Measurements from ENCODE around the gene AHCYL1. TPM values are rescaled to one million over a fixed set of nuclear protein-coding genes. Genes with fewer than 3 reads are reported as not detected.

AHCYL1 gene
- total and polyA plus RNA-seq, 2 of the 8 experiments (the other 6 are each of a cell fraction or from before 2014, with no cell fraction given) = 64.5 to 95.9 TPM

DNA sequence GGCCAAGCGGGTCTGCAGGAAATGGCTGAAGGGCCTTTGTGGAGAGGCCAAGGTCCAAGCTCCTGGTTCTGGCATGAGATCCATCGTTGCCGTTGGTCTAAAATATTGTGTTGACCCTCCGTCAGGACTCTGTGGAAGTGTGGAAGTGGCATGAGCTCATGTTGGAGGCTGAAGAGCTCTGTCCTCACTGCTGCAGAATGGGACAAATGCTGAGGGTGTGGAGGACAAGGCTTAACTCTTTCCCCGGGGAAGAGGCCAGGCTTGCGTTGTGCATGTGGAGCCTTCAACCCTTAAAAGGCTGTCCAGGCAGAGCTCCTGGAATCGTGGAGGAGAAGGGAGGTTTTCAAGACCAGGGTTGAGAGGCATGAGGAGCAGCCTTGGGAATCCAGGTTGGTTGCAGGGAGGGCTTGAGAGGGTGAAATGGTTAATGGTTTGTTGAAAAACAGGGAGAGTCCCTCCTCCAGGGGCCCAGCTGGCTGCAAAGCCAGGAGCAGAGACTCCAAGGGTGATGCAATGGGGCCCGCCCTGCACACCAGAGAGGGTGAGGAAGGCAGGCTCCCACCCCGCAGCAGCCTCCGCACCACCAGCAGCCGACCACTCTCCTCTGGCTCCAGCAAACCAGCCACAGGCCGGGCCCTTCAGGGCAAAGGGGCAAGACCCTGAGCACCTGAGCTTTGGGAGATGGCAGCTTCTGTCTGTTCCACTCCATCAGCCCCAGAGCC is 6.7 kb upstream of the AHCYL1 start:
- Histone ChIP-seq H3K23me2 (ENCODE audit: low read depth, low read length) (no peaks in the 10 kb centered on the region), H3K14ac (ENCODE audit: insufficient read length) (no peak overlapping the region), H2BK120ac (replicated peaks; ENCODE audit: low read depth, low read length) (no peak overlapping the region), H3K79me1 (ENCODE audit: low read depth, low read length) (no peaks in the 10 kb centered on the region), H3K36me3 (ENCODE audit: control insufficient read depth in 2 of 4, insufficient read depth in 4 of 4, low read length in 3 of 4) (no peaks in the 10 kb centered on the region), H3K23ac (ENCODE audit: insufficient read length) (no peak overlapping the region), H3K27me3 (replicated peaks in 1 of 4; ENCODE audit: control insufficient read depth in 3 of 4, extremely low read depth in 1 of 4, insufficient read depth in 3 of 4, low read length in 3 of 4) (no peaks in the 10 kb centered on the region), H3K4me3 (ENCODE audit: extremely low read depth in 1 of 4, insufficient read depth in 2 of 4, low read depth in 3 of 4, low read length in 4 of 4) (no peak overlapping the region), H3K4ac (replicated peaks; ENCODE audit: insufficient read length, low read depth, low read length) (no peak overlapping the region), H3K9me3 (ENCODE audit: insufficient read depth in 2 of 2, low read depth in 1 of 2, low read length in 1 of 2) (no peaks in the 10 kb centered on the region), H4K8ac (ENCODE audit: extremely low read depth, insufficient read depth, low read length) (no peak overlapping the region), H3K4me2 (ENCODE audit: insufficient read depth in 1 of 2, low read depth in 2 of 2, low read length in 2 of 2) (no peak overlapping the region), H3K27ac (ENCODE audit: low read depth, low read length) (no peak overlapping the region), H2BK12ac (ENCODE audit: low read depth, low read length) (no peak overlapping the region), H2BK15ac (ENCODE audit: low read length) (no peak overlapping the region), H3K9ac (replicated peaks in 1 of 4; ENCODE audit: extremely low read depth in 1 of 4, low read depth in 3 of 4, low read length in 3 of 4) (no peak overlapping the region), H3K18ac (ENCODE audit: extremely low read depth, low read length) (no peak overlapping the region), H2AFZ (ENCODE audit: low read length) (no peak overlapping the region), H3K4me1 (replicated peaks in 1 of 4; ENCODE audit: control insufficient read depth in 3 of 4, insufficient read depth in 4 of 4, low read length in 3 of 4) (no peaks in the 10 kb centered on the region), H4K91ac (replicated peaks; ENCODE audit: insufficient read length, low read length) (no peak overlapping the region), H2AK5ac (ENCODE audit: low read depth, low read length) (no peak overlapping the region), H4K20me1 (replicated peaks in 1 of 2; ENCODE audit: control insufficient read depth in 1 of 2, insufficient read depth in 2 of 2, low read length in 2 of 2) (no peaks in the 10 kb centered on the region), H3K56ac (replicated peaks; ENCODE audit: insufficient read length, low read depth, low read length) (no peak overlapping the region), H2BK20ac (ENCODE audit: low read length) (no peak overlapping the region), H2BK5ac (ENCODE audit: low read depth, low read length) (no peak overlapping the region), H3K79me2 (ENCODE audit: control insufficient read depth in 1 of 2, insufficient read depth in 2 of 2, low read length in 2 of 2) (no peaks in the 10 kb centered on the region), H4K5ac (ENCODE audit: insufficient read length, low read depth, low read length) (no peak overlapping the region)
- POLR2A ChIA-PET (ENCODE audit: partially characterized antibody) = interaction anchor here (0.8 kb wide), 1 partner anchor 55 kb away, joined by 3 read pairs; no protein-coding TSS in a partner anchor
- DNase-seq (ENCODE audit: low read depth in 1 of 2, low spot score in 2 of 2) (no peak), FAIRE-seq (no peak)
- 93% methylated on average over 12 of the region's 12 CpGs; no CpG with 5 or more reads in 1 of the 2 experiments for WGBS, 2 experiments (ENCODE audit: extremely low coverage in 1 of 2, insufficient coverage in 1 of 2, insufficient read length in 1 of 2, insufficient replicate concordance in 2 of 2, low coverage in 1 of 2, low lambda C conversion rate in 2 of 2, missing lambda C conversion rate in 1 of 2)
- CTCF ChIA-PET (ENCODE audit: partially characterized antibody) = interaction anchor here (0.8 to 18.1 kb wide), 5 partner anchors 18 to 196 kb away, joined by 3 to 700 read pairs (median 7); no protein-coding TSS in a partner anchor
- no peak for TF ChIP-seq JUN (IDR thresholded peaks at IDR 0.05; ENCODE audit: low read depth, low read length)
- TF ChIP-seq BACH1 (IDR thresholded peaks at IDR 0.05; ENCODE audit: low read length) = no peak
- no peak for TF ChIP-seq RXRA (IDR thresholded peaks at IDR 0.05; ENCODE audit: insufficient read depth, low read depth, low read length)
- TF ChIP-seq TAF7 (optimal IDR thresholded peaks at IDR 0.05; ENCODE audit: borderline replicate concordance, low read depth, low read length) = no peak
- no peak for TF ChIP-seq SIN3A (conservative IDR thresholded peaks at IDR 0.05 in 1 of 2, IDR thresholded peaks at IDR 0.05 in 1 of 2; ENCODE audit: low read depth in 1 of 2, low read length in 2 of 2)
- TF ChIP-seq CEBPB (IDR thresholded peaks at IDR 0.05; ENCODE audit: low read depth, low read length) = no peak
- no peak for TF ChIP-seq ASH2L (IDR thresholded peaks at IDR 0.05; ENCODE audit: low read length)
- no peak for TF ChIP-seq CBX5 (IDR thresholded peaks at IDR 0.05; ENCODE audit: low read depth, low read length)
- TF ChIP-seq, protein P1, sequence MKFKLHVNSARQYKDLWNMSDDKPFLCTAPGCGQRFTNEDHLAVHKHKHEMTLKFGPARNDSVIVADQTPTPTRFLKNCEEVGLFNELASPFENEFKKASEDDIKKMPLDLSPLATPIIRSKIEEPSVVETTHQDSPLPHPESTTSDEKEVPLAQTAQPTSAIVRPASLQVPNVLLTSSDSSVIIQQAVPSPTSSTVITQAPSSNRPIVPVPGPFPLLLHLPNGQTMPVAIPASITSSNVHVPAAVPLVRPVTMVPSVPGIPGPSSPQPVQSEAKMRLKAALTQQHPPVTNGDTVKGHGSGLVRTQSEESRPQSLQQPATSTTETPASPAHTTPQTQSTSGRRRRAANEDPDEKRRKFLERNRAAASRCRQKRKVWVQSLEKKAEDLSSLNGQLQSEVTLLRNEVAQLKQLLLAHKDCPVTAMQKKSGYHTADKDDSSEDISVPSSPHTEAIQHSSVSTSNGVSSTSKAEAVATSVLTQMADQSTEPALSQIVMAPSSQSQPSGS (IDR thresholded peaks at IDR 0.05; ENCODE audit: low read length) = no peak
- TF ChIP-seq MAFK (IDR thresholded peaks at IDR 0.05; ENCODE audit: low read depth, low read length) = no peak
- TF ChIP-seq KDM1A (IDR thresholded peaks at IDR 0.05; ENCODE audit: borderline replicate concordance, low read length) = no peak

Measured in H1 (cell line).